Stomach (tissue), 9 donors: Measurements from ENCODE around the gene RAB6B. TPM values are rescaled to one million over a fixed set of nuclear protein-coding genes. Genes with fewer than 3 reads are reported as not detected.

Experiments used
- DNase-seq, 2 donors: peaks; one replicate each; pipeline versions ENCODE4 v3.0.0 to v3.0.0-alpha.2; 2013 to 2019
- H3K27ac ChIP-seq, 5 donors: fragments of 200-600 bp in 4 of 5; sonication (generic) in 4 of 5; one replicate each; pipeline ENCODE4 v1.5.1; 2013 to 2019; ENCODE audit warnings: mild to moderate bottlenecking in 1 of 5, moderate library complexity in 1 of 5
- H3K27me3 ChIP-seq, 3 donors: fragments of 200-600 bp; sonication (generic); one replicate each; pipeline ENCODE4 v1.5.1; 2017 to 2019; ENCODE audit warnings: mixed run types in 1 of 3
- H3K36me3 ChIP-seq, 4 donors: fragments of 200-600 bp; sonication (generic); 1 replicate in 3 of 4; 2 replicates in 1 of 4; pipeline ENCODE4 v1.5.1; 2016 to 2019
- H3K4me1 ChIP-seq, 4 donors: fragments of 200-600 bp; sonication (generic); one replicate each; pipeline ENCODE4 v1.5.1; 2016 to 2019
- H3K4me3 ChIP-seq, 4 donors: fragments of 200-600 bp; sonication (generic) in 3 of 4; one replicate each; pipeline ENCODE4 v1.5.1; 2016 to 2019; ENCODE audit warnings: mild to moderate bottlenecking in 1 of 4
- H3K9me3 ChIP-seq, 4 donors: fragments of 200-600 bp; sonication (generic); one replicate each; pipeline ENCODE4 v1.5.1; 2016 to 2019
- CTCF ChIP-seq, 7 experiments: fragments of 450-650 bp in 4 of 7; fragments of 200-600 bp in 3 of 7; sonication (generic) in 3 of 7; IDR thresholded peaks; one replicate each; pipeline ENCODE4 v1.5.1; 2016 to 2019; ENCODE audit warnings: antibody characterized with exemption in 7 of 7, control low read depth in 2 of 7, mild to moderate bottlenecking in 1 of 7
- EP300 ChIP-seq: sonication (generic); formaldehyde crosslinking; IDR thresholded peaks from one replicate; pipeline ENCODE4 v1.6.1; 2017; ENCODE audit warnings: antibody characterized with exemption
- POLR2A ChIP-seq, 4 donors: fragments of 450-650 bp; IDR thresholded peaks; one replicate each; pipeline ENCODE4 v1.6.1; 2016; ENCODE audit warnings: antibody characterized with exemption in 4 of 4, control low read depth in 2 of 4, mild to moderate bottlenecking in 1 of 4, moderate library complexity in 1 of 4
- POLR2AphosphoS5 ChIP-seq, 3 donors: sonication (generic); formaldehyde crosslinking; IDR thresholded peaks; one replicate each; pipeline ENCODE4 v1.6.1; 2016; ENCODE audit warnings: antibody characterized with exemption in 3 of 3
- WGBS, 5 donors: extraction: QIAGEN DNeasy Blood & Tissue Kit in 3 of 5; methylation state at CpG; one replicate each; pipeline versions ENCODE4 v1.1.5 to v1.1.7; 2013 to 2018; 5-methylcytosine and 5-hydroxymethylcytosine counted together
- intact Hi-C: fragments of 100-400 bp; cut with DNase I; formaldehyde crosslinking; loops from one replicate; pipeline ENCODE4 v1.15.1; 2023; ENCODE audit warnings: low total_unique reads
- polyA plus RNA-seq, 3 donors: library from polyadenylated mRNA; stranded (reverse); fragments of 200-250 nt; gene quantifications; one replicate each; pipeline ENCODE4 v1.2.3, GENCODE V29; 2013
- total RNA-seq, 5 donors: library from RNA; depleted of rRNA; stranded (reverse); fragments of >200 nt; gene quantifications; one replicate each; pipeline versions ENCODE4 v1.1.0 to v1.2.3, GENCODE V29; 2014 to 2016
- donor health status: healthy with polysubstance abuse.
- donor health status: Bipolar disorder and iron deficiency.
- donor health status: healthy.

The RAB6B gene
- total and polyA plus RNA-seq, 8 donors = 0.58 to 7.5 (median 1.9) TPM

GRCh38 chr3:133841196-133841595 lies 54.5 kb downstream of the RAB6B start:
- Histone ChIP-seq H3K4me3 (no peak overlapping the region), H3K4me1 (no peaks in the 10 kb centered on the region), H3K27ac (no peak overlapping the region), H3K36me3 (peaks cover 0 to 29% (median 11%) of the 10 kb centered on the region in 4 donors), H3K9me3 (no peaks in the 10 kb centered on the region), H3K27me3 (no peaks in the 10 kb centered on the region)
- intact Hi-C loops = no loop called here
- TF ChIP-seq CTCF (IDR thresholded peaks at IDR 0.05) = no peak
- no peak for TF ChIP-seq POLR2A (IDR thresholded peaks at IDR 0.05)
- TF ChIP-seq EP300 = no peak
- TF ChIP-seq POLR2AphosphoS5 (IDR thresholded peaks at IDR 0.05) = no peak
- DNase-seq = no peak
- WGBS, 5 donors = 94 to 100% (median 96%) methylated on average over 3 to 8 of the region's 8 CpGs

- Histone ChIP-seq H3K9me3 (no peaks in the 10 kb centered on the region), H3K4me1 (no peaks in the 10 kb centered on the region), H3K27ac (no peak overlapping the region), H3K36me3 (peaks cover 0 to 29% (median 11%) of the 10 kb centered on the region in 4 donors), H3K4me3 (no peak overlapping the region), H3K27me3 (no peaks in the 10 kb centered on the region)
- intact Hi-C loops = no loop called here
- DNase-seq = no peak
- TF ChIP-seq POLR2A (IDR thresholded peaks at IDR 0.05) (no peak), EP300 (no peak), POLR2AphosphoS5 (IDR thresholded peaks at IDR 0.05) (no peak), CTCF (IDR thresholded peaks at IDR 0.05) (no peak)
- WGBS, 5 donors = 81 to 91% (median 89%) methylated on average over 3 to 6 of the region's 6 CpGs; no CpG with 5 or more reads in 1 of the 5 donors
Observed at GRCh38 chr3:133840767-133841166, 54.9 kb downstream of the RAB6B start.

- Histone ChIP-seq H3K4me3 (no peak overlapping the region), H3K9me3 (no peaks in the 10 kb centered on the region), H3K4me1 (no peaks in the 10 kb centered on the region), H3K27me3 (no peaks in the 10 kb centered on the region), H3K36me3 (peaks cover 0 to 29% (median 11%) of the 10 kb centered on the region in 4 donors), H3K27ac (no peak overlapping the region)
- no peak for TF ChIP-seq EP300
- no peak for TF ChIP-seq POLR2AphosphoS5 (IDR thresholded peaks at IDR 0.05)
- TF ChIP-seq POLR2A (IDR thresholded peaks at IDR 0.05) = no peak
- no peak for TF ChIP-seq CTCF (IDR thresholded peaks at IDR 0.05)
- intact Hi-C loops = no loop called here
- WGBS, 5 donors = 88 to 94% (median 91%) methylated on average over 6 to 9 of the region's 9 CpGs
- DNase-seq = no peak
Observed at GRCh38 chr3:133840055-133840737, 55.5 kb downstream of the RAB6B start.

GRCh38 chr3:133838916-133839800 lies 56.5 kb downstream of the RAB6B start:
- intact Hi-C loops = no loop called here
- Histone ChIP-seq H3K4me3 (no peak overlapping the region), H3K27ac (no peak overlapping the region), H3K36me3 (peaks cover 0 to 29% (median 11%) of the 10 kb centered on the region in 4 donors), H3K4me1 (no peaks in the 10 kb centered on the region), H3K27me3 (no peaks in the 10 kb centered on the region), H3K9me3 (no peaks in the 10 kb centered on the region)
- WGBS, 5 donors = 74 to 85% (median 79%) methylated on average over 12 of the region's 12 CpGs
- TF ChIP-seq EP300 (no peak), POLR2A (IDR thresholded peaks at IDR 0.05) (no peak), POLR2AphosphoS5 (IDR thresholded peaks at IDR 0.05) (no peak), CTCF (IDR thresholded peaks at IDR 0.05) (no peak)
- DNase-seq = no peak
